Karpas-422 (cell line): Measurements from ENCODE around the gene BRCC3. TPM values are rescaled to one million over a fixed set of nuclear protein-coding genes. Genes with fewer than 3 reads are reported as not detected.

ENCODE experiments used
- DNase-seq: peaks from one replicate; pipeline ENCODE4 v3.0.0-alpha.2; 2015
- H2AFZ ChIP-seq: fragments of 200-600 bp; sonication (generic); 2 replicates; pipeline ENCODE4 v1.6.1; 2014; ENCODE audit warnings: antibody characterized with exemption, low read length, mixed read lengths
- H3K27ac ChIP-seq: fragments of 200-600 bp; sonication (generic); 2 replicates; pipeline ENCODE4 v1.5.1; 2014; ENCODE audit warnings: mild to moderate bottlenecking, low read length, moderate library complexity
- H3K27me3 ChIP-seq: fragments of 200-600 bp; sonication (generic); 2 replicates; pipeline ENCODE4 v1.6.1; 2014; ENCODE audit warnings: low read length, mixed read lengths
- H3K36me3 ChIP-seq: fragments of 200-600 bp; sonication (generic); 2 replicates; pipeline ENCODE4 v1.6.1; 2014; ENCODE audit warnings: low read length, mixed read lengths; ENCODE audit not compliant: insufficient read depth
- H3K4me1 ChIP-seq: fragments of 200-600 bp; sonication (generic); 2 replicates; pipeline ENCODE4 v1.6.1; 2014; ENCODE audit warnings: mild to moderate bottlenecking, low read length, mixed read lengths
- H3K4me2 ChIP-seq: fragments of 200-600 bp; sonication (generic); 2 replicates; pipeline ENCODE4 v1.6.1; 2014; ENCODE audit warnings: low read length, low read depth, mild to moderate bottlenecking; ENCODE audit not compliant: poor library complexity, severe bottlenecking
- H3K4me3 ChIP-seq: fragments of 200-600 bp; sonication (generic); 2 replicates; pipeline ENCODE4 v1.5.1; 2014; ENCODE audit warnings: mild to moderate bottlenecking, antibody characterized with exemption, low read length, mixed read lengths
- H3K79me2 ChIP-seq: fragments of 200-600 bp; sonication (generic); 2 replicates; pipeline ENCODE4 v1.6.1; 2014; ENCODE audit warnings: mild to moderate bottlenecking, low read length, mixed read lengths
- H3K9ac ChIP-seq: fragments of 200-600 bp; sonication (generic); 2 replicates; pipeline ENCODE4 v1.6.0; 2014; ENCODE audit warnings: low read length
- H3K9me2 ChIP-seq: fragments of 200-600 bp; sonication (generic), shearing (Covaris generic); replicated peaks from 2 replicates; pipeline ENCODE4 v1.6.0; 2014; ENCODE audit warnings: mild to moderate bottlenecking, low read length, moderate library complexity; ENCODE audit not compliant: insufficient read depth
- H3K9me3 ChIP-seq: fragments of 300-700, 200-600 bp; sonication (generic); 2 replicates; pipeline ENCODE4 v1.6.1; 2014; ENCODE audit warnings: low read length, mixed read lengths
- H4K20me1 ChIP-seq: fragments of 200-600 bp; sonication (generic); 2 replicates; pipeline ENCODE4 v1.6.1; 2014; ENCODE audit warnings: mild to moderate bottlenecking, antibody characterized with exemption, low read length, low read depth; ENCODE audit not compliant: insufficient read depth
- total RNA-seq: library from RNA; depleted of rRNA; stranded (reverse); fragments of >200 nt; shearing (Covaris generic); gene quantifications from 2 replicates; pipeline ENCODE4 v1.2.3, GENCODE V29; 2014; ENCODE audit warnings: low replicate concordance

The BRCC3 gene
- total RNA-seq, 1 experiment from 2014 or later = 15.9 TPM

DNA sequence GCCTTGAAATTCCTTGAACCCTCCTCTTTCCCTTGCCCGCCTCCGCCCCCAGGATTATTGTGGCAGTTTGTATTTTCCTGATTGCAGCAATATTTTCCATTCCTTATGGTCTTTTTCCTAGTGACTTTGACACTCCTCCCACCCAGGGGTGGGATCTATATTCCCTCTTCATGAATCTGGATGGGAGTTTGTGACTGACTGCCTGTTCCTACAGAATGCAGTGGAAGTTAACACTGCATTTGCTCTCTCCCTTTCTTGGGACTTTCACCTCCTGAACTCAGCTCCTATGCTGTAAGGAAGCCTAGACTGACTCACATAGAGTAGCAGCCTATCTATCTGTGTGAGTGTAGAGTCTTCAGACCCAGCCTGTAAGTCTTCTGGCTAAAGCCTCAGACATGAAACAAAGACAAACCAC, 42.4 kb upstream of the BRCC3 start:
- Histone ChIP-seq H2AFZ (0 out of 2 replicates have a peak overlapping the region, but pooled peaks have one; percentile 64), H3K36me3 (0 out of 2 replicates have a peak, but pooled peaks cover 7% of the 10 kb centered on the region), H3K9me2 (no peaks in the 10 kb centered on the region), H3K4me3 (peak overlapping the region; percentile 78; the same call in 1 of the 2 replicates), H3K4me1 (peaks cover 12% of the 10 kb centered on the region), H3K9ac (peak overlapping the region; percentile 84), H3K4me2 (peak overlapping the region; percentile 73), H3K27me3 (no peaks in the 10 kb centered on the region), H3K9me3 (no peaks in the 10 kb centered on the region; the same call in 1 of the 2 replicates), H3K27ac (no peak overlapping the region), H4K20me1 (no peaks in the 10 kb centered on the region), H3K79me2 (peaks cover 52% of the 10 kb centered on the region)
- DNase-seq = no peak

DNA sequence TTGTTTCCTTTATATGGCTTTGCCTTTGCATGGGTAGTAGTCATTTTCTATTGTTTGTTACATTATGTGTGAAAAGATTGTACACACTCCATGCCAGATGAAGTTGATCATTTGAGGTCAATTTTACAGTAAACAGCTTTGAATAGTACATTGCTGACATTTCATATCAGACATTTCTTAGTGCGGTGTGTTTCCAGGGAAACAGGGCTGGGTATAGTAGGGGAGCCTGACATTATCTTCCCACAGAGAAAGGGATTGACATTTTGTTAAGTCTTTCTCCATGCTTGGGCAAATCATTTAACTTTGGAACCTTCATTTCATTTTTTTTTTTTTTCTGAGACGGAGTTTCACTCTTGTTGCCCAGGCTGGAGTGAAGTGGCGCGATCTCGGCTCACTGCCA, 39.7 kb upstream of the BRCC3 start:
- H3K27ac ChIP-seq = no peak overlapping the region
- H3K9me3 ChIP-seq = peaks cover 10% of the 10 kb centered on the region
- no peak overlapping the region for H3K9ac ChIP-seq
- H3K4me3 ChIP-seq = no peak overlapping the region
- no peak for DNase-seq
- no peak overlapping the region for H2AFZ ChIP-seq
- H3K79me2 ChIP-seq = peaks cover 68% of the 10 kb centered on the region
- H3K27me3 ChIP-seq = no peaks in the 10 kb centered on the region
- H3K4me2 ChIP-seq = no peak overlapping the region
- no peaks in the 10 kb centered on the region for H4K20me1 ChIP-seq
- peaks cover 33% of the 10 kb centered on the region for H3K36me3 ChIP-seq
- H3K9me2 ChIP-seq = no peaks in the 10 kb centered on the region
- H3K4me1 ChIP-seq = peaks cover 10% of the 10 kb centered on the region

DNA sequence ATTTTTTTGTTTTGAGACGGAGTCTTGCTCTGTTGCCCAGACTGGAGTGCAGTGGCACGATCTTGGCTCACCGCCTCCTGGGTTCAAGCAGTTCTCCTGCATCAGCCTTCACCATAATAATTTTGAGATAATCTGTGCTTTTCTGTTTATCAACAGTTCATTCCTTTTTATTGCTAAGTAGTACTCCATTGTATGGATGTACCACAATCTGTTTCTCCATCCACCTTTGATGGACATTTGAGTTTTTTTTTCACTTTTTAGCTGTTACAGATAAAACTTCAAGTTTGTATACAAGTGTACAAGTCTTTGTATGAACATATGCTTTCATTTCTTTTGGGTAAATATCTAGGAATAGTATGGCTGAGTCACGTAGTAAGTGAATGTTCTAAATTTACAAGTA, 35.6 kb upstream of the BRCC3 start:
- Histone ChIP-seq H3K27ac (no peak overlapping the region), H2AFZ (no peak overlapping the region), H3K27me3 (no peaks in the 10 kb centered on the region), H4K20me1 (no peaks in the 10 kb centered on the region), H3K9ac (no peak overlapping the region), H3K4me3 (no peak overlapping the region), H3K4me1 (no peaks in the 10 kb centered on the region), H3K4me2 (no peak overlapping the region), H3K79me2 (peaks cover 71% of the 10 kb centered on the region), H3K36me3 (peaks cover 38% of the 10 kb centered on the region), H3K9me2 (no peaks in the 10 kb centered on the region), H3K9me3 (peaks cover 14% of the 10 kb centered on the region)
- DNase-seq = no peak

DNA sequence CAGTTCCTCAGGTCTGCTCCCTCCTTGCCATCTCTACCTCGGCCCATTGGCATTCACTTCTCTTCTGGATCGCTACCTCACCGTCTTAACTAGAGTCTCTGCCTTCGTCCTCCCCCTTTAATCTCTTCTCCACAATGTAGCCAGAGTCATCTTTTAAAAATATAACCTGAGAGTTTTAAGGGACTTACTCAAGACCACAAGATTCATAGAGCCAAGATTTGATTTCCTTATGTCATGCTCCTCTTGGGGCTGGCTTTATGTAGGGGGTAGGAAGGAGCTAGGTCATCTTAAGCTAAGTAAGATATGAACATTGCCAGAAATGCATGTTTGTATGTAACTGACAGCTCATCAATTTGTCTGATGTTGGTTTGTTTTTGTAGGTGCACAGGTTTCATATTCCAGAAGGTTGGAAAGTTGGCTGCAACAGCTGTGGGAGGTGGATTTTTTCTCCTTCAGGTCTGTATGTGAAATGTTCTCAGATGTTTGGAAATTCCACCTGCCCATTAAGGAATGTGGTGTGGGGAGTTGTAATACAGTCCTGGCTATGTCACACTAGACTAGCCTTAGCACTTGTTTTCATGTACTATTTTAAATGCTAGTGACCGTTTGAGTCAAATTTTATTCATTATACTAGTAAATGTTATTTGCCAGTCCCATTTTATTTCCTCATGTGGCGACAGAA, 25.0 kb upstream of the BRCC3 start:
- Histone ChIP-seq H3K9me3 (no peaks in the 10 kb centered on the region), H3K36me3 (no peaks in the 10 kb centered on the region), H3K27me3 (no peaks in the 10 kb centered on the region), H3K27ac (no peak overlapping the region), H3K79me2 (peaks cover 37% of the 10 kb centered on the region), H3K4me3 (no peak overlapping the region), H4K20me1 (no peaks in the 10 kb centered on the region), H3K4me2 (no peak overlapping the region), H3K9me2 (no peaks in the 10 kb centered on the region), H3K4me1 (peaks cover 18% of the 10 kb centered on the region), H2AFZ (no peak overlapping the region), H3K9ac (no peak overlapping the region)
- no peak for DNase-seq

DNA sequence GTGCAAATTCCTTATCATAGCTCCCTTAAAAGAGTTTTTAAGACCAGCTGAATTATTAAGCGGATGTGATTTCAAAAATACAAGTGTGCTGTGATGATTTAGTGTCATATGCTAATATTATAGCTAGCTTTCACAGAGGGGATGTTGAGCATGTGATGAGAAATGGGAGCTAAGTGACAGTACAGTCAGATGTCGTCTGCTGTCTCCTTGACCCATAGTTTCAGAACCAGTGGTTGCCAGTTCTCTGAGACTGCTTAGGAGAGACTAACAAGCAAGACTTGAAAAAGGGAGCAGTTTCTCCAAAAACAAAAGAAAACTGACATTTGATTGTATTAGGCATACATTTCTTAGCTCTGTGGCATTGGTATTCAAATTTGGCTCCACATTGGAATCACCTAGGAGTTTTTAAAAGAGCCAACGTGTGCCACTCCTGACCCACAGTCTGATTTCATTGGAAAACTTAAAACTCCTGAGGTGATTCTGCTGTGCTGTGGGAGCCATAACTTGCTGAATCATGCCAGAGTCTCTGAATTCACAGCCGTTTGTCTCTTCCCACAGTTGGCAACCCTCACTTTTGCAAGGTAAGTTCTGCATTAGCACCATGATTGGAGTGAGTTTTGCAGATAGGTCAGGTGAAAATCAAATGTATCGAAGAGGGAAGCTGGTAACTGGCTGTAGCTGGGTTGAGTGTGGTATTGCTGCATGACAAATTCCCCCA, 24.3 kb upstream of the BRCC3 start:
- H2AFZ ChIP-seq = no peak overlapping the region
- no peaks in the 10 kb centered on the region for H3K9me3 ChIP-seq
- H3K9ac ChIP-seq = no peak overlapping the region
- no peaks in the 10 kb centered on the region for H3K27me3 ChIP-seq
- H3K4me3 ChIP-seq = no peak overlapping the region
- peaks cover 18% of the 10 kb centered on the region for H3K4me1 ChIP-seq
- H3K27ac ChIP-seq = no peak overlapping the region
- no peaks in the 10 kb centered on the region for H3K36me3 ChIP-seq
- peaks cover 34% of the 10 kb centered on the region for H3K79me2 ChIP-seq
- no peaks in the 10 kb centered on the region for H4K20me1 ChIP-seq
- no peak overlapping the region for H3K4me2 ChIP-seq
- no peak for DNase-seq
- no peaks in the 10 kb centered on the region for H3K9me2 ChIP-seq

DNA sequence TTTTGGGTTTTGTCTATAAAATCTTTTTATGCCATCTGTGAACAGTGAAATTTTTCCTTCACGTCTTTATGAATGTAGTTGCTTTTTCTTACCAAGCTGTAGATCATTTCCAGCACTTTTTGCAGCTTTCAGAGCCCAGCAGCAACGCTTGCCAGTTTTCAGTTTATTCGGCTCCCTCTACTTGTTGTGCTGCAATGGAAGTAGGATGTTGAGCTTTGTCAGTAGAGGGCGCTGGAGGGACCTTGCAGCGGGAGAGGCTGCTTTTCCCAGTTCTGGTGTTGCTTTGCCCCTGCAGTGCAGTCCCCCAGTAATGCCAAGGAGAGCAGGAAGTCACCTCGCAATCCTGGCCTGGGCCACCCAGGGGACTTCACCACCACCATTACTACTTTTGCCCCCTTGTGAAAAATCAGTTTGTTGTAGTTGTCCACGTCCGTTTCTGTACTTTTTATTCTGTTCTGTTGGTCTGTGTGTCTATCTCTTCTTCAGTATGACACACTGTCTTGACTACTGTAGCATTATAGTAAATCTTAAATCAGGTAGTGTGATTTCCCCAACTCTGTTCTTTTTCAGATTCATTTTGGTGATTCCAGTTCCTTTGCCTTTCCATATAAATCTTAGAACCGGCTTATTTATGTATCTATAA, 22.2 kb upstream of the BRCC3 start:
- H3K9me2 ChIP-seq = no peaks in the 10 kb centered on the region
- no peaks in the 10 kb centered on the region for H3K9me3 ChIP-seq
- H3K4me2 ChIP-seq = no peak overlapping the region
- H3K27me3 ChIP-seq = no peaks in the 10 kb centered on the region
- no peak overlapping the region for H2AFZ ChIP-seq
- H4K20me1 ChIP-seq = no peaks in the 10 kb centered on the region
- H3K9ac ChIP-seq = no peak overlapping the region
- peaks cover 4% of the 10 kb centered on the region; the same call in 1 of the 2 replicates for H3K4me1 ChIP-seq
- no peak overlapping the region for H3K4me3 ChIP-seq
- peaks cover 16% of the 10 kb centered on the region for H3K79me2 ChIP-seq
- peak; percentile 86 for DNase-seq
- no peak overlapping the region for H3K27ac ChIP-seq
- H3K36me3 ChIP-seq = no peaks in the 10 kb centered on the region

DNA sequence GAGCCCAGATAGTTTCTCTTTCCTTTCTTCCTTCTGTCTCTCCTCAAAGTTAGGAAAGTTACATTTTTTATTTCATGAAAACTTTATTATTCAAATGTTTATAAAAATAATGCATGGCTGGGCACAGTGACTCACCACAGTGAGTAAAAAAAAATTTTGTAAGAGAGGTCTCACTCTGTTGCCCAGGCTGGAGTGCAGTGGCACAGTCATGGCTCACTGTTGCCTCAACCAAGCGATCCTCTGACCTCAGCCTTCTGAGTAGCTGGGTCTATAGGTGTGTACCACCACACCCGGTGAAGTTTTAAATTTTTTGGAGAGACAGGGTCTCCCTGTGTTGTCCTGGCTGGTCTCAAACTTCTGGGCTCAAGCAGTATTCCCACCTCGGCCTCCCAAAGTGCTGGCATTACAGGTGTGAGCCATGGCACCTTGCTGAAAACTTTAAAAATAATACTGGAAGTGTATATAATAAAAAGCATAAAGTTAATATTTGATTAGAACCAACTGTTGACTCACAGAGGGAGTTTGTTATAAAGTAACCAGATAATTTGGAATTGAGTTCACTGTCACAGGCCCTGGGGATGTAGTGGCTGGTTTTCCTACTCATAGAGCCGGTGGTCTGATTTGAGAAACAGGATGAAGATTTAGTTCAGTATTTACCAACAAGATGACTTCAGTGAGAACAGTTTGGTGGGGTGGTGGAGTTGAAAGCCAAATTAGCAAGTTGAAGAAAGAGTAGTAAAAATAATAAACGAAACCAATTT, 18.4 kb upstream of the BRCC3 start:
- H3K36me3 ChIP-seq = no peaks in the 10 kb centered on the region
- no peak overlapping the region for H2AFZ ChIP-seq
- no peak overlapping the region for H3K4me3 ChIP-seq
- H3K79me2 ChIP-seq = peaks cover 9% of the 10 kb centered on the region
- no peaks in the 10 kb centered on the region for H3K27me3 ChIP-seq
- H4K20me1 ChIP-seq = no peaks in the 10 kb centered on the region
- H3K4me2 ChIP-seq = no peak overlapping the region
- H3K9me3 ChIP-seq = no peaks in the 10 kb centered on the region
- H3K27ac ChIP-seq = no peak overlapping the region
- no peak for DNase-seq
- H3K4me1 ChIP-seq = peaks cover 16% of the 10 kb centered on the region
- no peaks in the 10 kb centered on the region for H3K9me2 ChIP-seq
- H3K9ac ChIP-seq = no peak overlapping the region

DNA sequence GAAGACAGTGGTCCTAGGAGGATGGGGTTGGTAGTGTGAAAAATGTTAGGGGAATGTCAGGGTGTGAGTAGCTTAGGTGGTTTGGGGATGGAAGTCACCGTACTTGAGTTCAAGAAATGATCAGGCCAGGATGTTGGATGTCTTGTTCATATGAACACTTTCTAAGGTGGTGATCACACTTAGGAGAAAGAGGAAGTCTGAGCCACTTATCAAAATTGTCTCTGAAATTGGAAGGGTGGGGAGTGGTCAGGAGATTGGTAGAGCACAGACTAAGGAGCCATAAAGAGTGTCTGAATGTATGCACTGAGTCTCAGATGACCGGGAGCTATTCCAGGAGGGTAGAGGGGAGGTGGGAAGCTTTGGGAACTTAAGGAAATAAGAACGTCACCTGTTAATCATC, 17.7 kb upstream of the BRCC3 start:
- DNase-seq = no peak
- no peak overlapping the region for H3K4me3 ChIP-seq
- peaks cover 16% of the 10 kb centered on the region for H3K4me1 ChIP-seq
- no peaks in the 10 kb centered on the region for H3K9me2 ChIP-seq
- no peaks in the 10 kb centered on the region for H4K20me1 ChIP-seq
- H2AFZ ChIP-seq = no peak overlapping the region
- no peaks in the 10 kb centered on the region for H3K36me3 ChIP-seq
- H3K79me2 ChIP-seq = peaks cover 9% of the 10 kb centered on the region
- no peak overlapping the region for H3K9ac ChIP-seq
- no peaks in the 10 kb centered on the region for H3K27me3 ChIP-seq
- H3K9me3 ChIP-seq = no peaks in the 10 kb centered on the region
- no peak overlapping the region for H3K27ac ChIP-seq
- no peak overlapping the region for H3K4me2 ChIP-seq
